ENCODE data around the gene OPCML. TPM values are rescaled to one million over a fixed set of nuclear protein-coding genes. Genes with fewer than 3 reads are reported as not detected.

Gene OPCML
- total and polyA plus RNA-seq, 2 of the 13 experiments (the other 11 are each of a cell fraction or from before 2014, with no cell fraction given) = not detected

DNA sequence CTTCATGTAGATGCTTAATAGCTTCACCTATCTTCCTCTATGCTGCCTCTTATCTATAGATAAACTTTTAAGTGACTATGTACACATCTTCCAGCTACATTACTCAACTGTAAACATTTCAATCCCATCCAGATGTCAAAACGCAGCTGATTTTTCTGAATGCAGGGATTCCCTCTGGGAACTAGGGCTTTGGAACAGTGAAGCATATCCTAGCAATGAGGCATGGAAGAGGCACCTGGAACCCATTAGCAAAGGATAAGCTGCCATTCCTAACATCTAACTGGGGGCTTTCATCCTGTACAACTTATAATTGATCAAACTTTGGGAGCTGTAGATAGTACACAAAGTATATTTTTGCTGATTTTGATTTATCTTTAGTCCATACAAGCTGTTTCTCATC, 40.8 kb upstream of the OPCML start (continued):
- TF ChIP-seq, protein P1, sequence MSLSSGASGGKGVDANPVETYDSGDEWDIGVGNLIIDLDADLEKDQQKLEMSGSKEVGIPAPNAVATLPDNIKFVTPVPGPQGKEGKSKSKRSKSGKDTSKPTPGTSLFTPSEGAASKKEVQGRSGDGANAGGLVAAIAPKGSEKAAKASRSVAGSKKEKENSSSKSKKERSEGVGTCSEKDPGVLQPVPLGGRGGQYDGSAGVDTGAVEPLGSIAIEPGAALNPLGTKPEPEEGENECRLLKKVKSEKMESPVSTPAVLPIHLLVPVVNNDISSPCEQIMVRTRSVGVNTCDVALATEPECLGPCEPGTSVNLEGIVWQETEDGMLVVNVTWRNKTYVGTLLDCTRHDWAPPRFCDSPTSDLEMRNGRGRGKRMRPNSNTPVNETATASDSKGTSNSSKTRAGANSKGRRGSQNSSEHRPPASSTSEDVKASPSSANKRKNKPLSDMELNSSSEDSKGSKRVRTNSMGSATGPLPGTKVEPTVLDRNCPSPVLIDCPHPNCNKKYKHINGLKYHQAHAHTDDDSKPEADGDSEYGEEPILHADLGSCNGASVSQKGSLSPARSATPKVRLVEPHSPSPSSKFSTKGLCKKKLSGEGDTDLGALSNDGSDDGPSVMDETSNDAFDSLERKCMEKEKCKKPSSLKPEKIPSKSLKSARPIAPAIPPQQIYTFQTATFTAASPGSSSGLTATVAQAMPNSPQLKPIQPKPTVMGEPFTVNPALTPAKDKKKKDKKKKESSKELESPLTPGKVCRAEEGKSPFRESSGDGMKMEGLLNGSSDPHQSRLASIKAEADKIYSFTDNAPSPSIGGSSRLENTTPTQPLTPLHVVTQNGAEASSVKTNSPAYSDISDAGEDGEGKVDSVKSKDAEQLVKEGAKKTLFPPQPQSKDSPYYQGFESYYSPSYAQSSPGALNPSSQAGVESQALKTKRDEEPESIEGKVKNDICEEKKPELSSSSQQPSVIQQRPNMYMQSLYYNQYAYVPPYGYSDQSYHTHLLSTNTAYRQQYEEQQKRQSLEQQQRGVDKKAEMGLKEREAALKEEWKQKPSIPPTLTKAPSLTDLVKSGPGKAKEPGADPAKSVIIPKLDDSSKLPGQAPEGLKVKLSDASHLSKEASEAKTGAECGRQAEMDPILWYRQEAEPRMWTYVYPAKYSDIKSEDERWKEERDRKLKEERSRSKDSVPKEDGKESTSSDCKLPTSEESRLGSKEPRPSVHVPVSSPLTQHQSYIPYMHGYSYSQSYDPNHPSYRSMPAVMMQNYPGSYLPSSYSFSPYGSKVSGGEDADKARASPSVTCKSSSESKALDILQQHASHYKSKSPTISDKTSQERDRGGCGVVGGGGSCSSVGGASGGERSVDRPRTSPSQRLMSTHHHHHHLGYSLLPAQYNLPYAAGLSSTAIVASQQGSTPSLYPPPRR (CRISPR knock-in tag; IDR thresholded peaks at IDR 0.05; ENCODE audit: borderline replicate concordance) = no peak

DNA sequence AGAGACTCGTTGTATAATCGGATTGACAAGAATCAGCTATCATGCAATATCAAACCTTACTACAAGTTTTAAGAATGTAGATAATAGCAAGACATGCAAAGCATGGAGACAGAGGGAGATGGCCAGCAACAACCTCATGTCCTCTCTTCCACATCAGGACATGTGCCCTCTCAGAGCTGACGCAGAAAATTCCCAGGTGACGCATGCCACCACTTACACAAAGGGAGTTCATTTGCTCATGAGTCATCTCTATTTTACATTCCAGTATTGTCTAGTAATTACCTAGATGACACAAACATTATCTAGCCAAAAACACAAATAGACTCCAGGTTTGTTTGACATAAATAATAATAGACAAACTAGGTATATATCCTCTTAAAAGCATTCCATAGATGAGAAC, 38.1 kb upstream of the OPCML start:
- no peak overlapping the region for H3K9ac ChIP-seq (ENCODE audit: insufficient read depth, low read depth, low read length)
- ChIA-PET CTCF (ENCODE audit: low intra/inter-chr PET ratio, low total read pairs) (no interaction called here), POLR2A (no interaction called here)
- no peak overlapping the region for H3K4me2 ChIP-seq (ENCODE audit: low read depth, low read length)
- H3K36me3 ChIP-seq (replicated peaks in 1 of 2; ENCODE audit: control insufficient read depth in 1 of 2, insufficient read depth in 2 of 2, low read length in 2 of 2) = no peaks in the 10 kb centered on the region
- H3K4me1 ChIP-seq (ENCODE audit: insufficient read depth, low read length) = no peaks in the 10 kb centered on the region
- H3K79me2 ChIP-seq (ENCODE audit: insufficient read depth, low read length) = no peaks in the 10 kb centered on the region
- BruUV-seq (replicated peaks) = no TSS peak
- H3K27me3 ChIP-seq (ENCODE audit: control insufficient read depth in 1 of 2, insufficient read depth in 2 of 2, low read length in 2 of 2) = no peaks in the 10 kb centered on the region
- WGBS (ENCODE audit: low lambda C conversion rate) = 32% methylated on average over 4 of the region's 4 CpGs
- intact Hi-C loops (cut with micrococcal nuclease; ENCODE audit: unreplicated experiment) (no loop called here), in situ Hi-C loops (cut with HindIII; ENCODE audit: extremely low pct_ligation_motif_present, low pct_unique_long_range_greater_than_20kb) (no loop called here)
- no peaks in the 10 kb centered on the region for H4K20me1 ChIP-seq (ENCODE audit: insufficient read depth, low read length)
- no peak for FAIRE-seq
- no peak for ATAC-seq
- DNase-seq (ENCODE audit: low spot score) = no peak
- H3K4me3 ChIP-seq (replicated peaks in 1 of 3; ENCODE audit: insufficient read depth in 1 of 3, low read depth in 2 of 3, low read length in 3 of 3) = no peak overlapping the region
- H3K27ac ChIP-seq (ENCODE audit: extremely low read length, insufficient read depth, low read length) = no peak overlapping the region
- no peak overlapping the region for H2AFZ ChIP-seq (ENCODE audit: low read length)
- no peaks in the 10 kb centered on the region for H3K9me3 ChIP-seq (ENCODE audit: low read length)
- no peak for TF ChIP-seq MLLT10 (CRISPR knock-in tag; IDR thresholded peaks at IDR 0.05)
- TF ChIP-seq, protein P2, sequence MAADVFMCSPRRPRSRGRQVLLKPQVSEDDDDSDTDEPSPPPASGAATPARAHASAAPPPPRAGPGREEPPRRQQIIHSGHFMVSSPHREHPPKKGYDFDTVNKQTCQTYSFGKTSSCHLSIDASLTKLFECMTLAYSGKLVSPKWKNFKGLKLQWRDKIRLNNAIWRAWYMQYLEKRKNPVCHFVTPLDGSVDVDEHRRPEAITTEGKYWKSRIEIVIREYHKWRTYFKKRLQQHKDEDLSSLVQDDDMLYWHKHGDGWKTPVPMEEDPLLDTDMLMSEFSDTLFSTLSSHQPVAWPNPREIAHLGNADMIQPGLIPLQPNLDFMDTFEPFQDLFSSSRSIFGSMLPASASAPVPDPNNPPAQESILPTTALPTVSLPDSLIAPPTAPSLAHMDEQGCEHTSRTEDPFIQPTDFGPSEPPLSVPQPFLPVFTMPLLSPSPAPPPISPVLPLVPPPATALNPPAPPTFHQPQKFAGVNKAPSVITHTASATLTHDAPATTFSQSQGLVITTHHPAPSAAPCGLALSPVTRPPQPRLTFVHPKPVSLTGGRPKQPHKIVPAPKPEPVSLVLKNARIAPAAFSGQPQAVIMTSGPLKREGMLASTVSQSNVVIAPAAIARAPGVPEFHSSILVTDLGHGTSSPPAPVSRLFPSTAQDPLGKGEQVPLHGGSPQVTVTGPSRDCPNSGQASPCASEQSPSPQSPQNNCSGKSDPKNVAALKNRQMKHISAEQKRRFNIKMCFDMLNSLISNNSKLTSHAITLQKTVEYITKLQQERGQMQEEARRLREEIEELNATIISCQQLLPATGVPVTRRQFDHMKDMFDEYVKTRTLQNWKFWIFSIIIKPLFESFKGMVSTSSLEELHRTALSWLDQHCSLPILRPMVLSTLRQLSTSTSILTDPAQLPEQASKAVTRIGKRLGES (CRISPR knock-in tag; IDR thresholded peaks at IDR 0.05; ENCODE audit: borderline replicate concordance) = no peak
- TF ChIP-seq, protein P3, sequence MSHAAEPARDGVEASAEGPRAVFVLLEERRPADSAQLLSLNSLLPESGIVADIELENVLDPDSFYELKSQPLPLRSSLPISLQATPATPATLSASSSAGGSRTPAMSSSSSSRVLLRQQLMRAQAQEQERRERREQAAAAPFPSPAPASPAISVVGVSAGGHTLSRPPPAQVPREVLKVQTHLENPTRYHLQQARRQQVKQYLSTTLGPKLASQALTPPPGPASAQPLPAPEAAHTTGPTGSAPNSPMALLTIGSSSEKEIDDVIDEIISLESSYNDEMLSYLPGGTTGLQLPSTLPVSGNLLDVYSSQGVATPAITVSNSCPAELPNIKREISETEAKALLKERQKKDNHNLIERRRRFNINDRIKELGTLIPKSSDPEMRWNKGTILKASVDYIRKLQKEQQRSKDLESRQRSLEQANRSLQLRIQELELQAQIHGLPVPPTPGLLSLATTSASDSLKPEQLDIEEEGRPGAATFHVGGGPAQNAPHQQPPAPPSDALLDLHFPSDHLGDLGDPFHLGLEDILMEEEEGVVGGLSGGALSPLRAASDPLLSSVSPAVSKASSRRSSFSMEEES (CRISPR knock-in tag; IDR thresholded peaks at IDR 0.05) = no peak
- no peak for TF ChIP-seq ZNF468 (CRISPR knock-in tag; IDR thresholded peaks at IDR 0.05)
- no peak for TF ChIP-seq IRX3 (CRISPR knock-in tag; IDR thresholded peaks at IDR 0.05; ENCODE audit: borderline replicate concordance, low read depth)
- TF ChIP-seq EEA1 (CRISPR knock-in tag; IDR thresholded peaks at IDR 0.05; ENCODE audit: borderline replicate concordance) = no peak
- TF ChIP-seq ZNF484 (CRISPR knock-in tag; IDR thresholded peaks at IDR 0.05; ENCODE audit: borderline replicate concordance, low read depth) = no peak
- no peak for TF ChIP-seq BCL6 (CRISPR knock-in tag; IDR thresholded peaks at IDR 0.05)
- TF ChIP-seq, protein P4, sequence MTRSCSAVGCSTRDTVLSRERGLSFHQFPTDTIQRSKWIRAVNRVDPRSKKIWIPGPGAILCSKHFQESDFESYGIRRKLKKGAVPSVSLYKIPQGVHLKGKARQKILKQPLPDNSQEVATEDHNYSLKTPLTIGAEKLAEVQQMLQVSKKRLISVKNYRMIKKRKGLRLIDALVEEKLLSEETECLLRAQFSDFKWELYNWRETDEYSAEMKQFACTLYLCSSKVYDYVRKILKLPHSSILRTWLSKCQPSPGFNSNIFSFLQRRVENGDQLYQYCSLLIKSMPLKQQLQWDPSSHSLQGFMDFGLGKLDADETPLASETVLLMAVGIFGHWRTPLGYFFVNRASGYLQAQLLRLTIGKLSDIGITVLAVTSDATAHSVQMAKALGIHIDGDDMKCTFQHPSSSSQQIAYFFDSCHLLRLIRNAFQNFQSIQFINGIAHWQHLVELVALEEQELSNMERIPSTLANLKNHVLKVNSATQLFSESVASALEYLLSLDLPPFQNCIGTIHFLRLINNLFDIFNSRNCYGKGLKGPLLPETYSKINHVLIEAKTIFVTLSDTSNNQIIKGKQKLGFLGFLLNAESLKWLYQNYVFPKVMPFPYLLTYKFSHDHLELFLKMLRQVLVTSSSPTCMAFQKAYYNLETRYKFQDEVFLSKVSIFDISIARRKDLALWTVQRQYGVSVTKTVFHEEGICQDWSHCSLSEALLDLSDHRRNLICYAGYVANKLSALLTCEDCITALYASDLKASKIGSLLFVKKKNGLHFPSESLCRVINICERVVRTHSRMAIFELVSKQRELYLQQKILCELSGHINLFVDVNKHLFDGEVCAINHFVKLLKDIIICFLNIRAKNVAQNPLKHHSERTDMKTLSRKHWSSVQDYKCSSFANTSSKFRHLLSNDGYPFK (CRISPR knock-in tag; IDR thresholded peaks at IDR 0.05; ENCODE audit: borderline replicate concordance) = no peak
- TF ChIP-seq CBX1 (IDR thresholded peaks at IDR 0.05; ENCODE audit: low read depth) = no peak

Measured in HepG2 (cell line).